GM10248 (cell line): ENCODE results near the gene ID2.

Experiments used
- CTCF ChIA-PET: fragments of 300-600 bp; sonication (Branson Sonifier 250); formaldehyde crosslinking; extraction: SDS; loops from one replicate; lab custom pipeline; 2021; ENCODE audit warnings: antibody characterized with exemption; lab: Yijun Ruan, JAX
- POLR2A ChIA-PET: fragments of 350-650 bp; sonication (Branson Sonifier 250); formaldehyde crosslinking; extraction: SDS; loops from one replicate; lab custom pipeline; 2020; ENCODE audit warnings: antibody characterized with exemption; lab: Yijun Ruan, JAX
- DNase-seq: peaks from one replicate; pipeline ENCODE4 v3.0.0; 2012; ENCODE audit errors: extremely low spot score
- TF ChIP-seq, protein P1 (sequence below): IDR thresholded peaks from 2 replicates; pipeline ENCODE4 v1.5.1; 2012; ENCODE audit warnings: mild to moderate bottlenecking, low read depth; ENCODE audit errors: extremely low read depth, missing control alignments, control extremely low read depth

Gene ID2

DNA sequence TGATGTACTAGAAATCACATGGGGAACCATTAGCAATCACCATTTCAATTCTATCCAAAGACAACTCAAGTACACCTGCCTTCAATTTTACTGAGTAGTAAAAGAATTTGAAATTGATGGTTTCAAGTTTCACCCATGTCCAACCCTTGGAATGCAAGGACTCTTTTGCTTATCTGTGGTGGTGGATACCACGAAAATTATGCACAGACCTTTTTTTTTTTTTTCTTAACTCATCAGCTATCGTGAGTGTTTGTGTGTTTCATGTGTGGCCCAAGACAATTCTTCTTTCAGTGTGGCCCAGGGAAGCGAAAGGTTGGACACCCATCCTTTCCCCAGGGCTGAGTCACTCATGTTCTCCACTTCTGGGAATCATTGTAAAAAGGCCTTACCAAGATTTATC, 23.1 kb downstream of the ID2 start:
- POLR2A ChIA-PET = no interaction called here
- TF ChIP-seq, protein P1, sequence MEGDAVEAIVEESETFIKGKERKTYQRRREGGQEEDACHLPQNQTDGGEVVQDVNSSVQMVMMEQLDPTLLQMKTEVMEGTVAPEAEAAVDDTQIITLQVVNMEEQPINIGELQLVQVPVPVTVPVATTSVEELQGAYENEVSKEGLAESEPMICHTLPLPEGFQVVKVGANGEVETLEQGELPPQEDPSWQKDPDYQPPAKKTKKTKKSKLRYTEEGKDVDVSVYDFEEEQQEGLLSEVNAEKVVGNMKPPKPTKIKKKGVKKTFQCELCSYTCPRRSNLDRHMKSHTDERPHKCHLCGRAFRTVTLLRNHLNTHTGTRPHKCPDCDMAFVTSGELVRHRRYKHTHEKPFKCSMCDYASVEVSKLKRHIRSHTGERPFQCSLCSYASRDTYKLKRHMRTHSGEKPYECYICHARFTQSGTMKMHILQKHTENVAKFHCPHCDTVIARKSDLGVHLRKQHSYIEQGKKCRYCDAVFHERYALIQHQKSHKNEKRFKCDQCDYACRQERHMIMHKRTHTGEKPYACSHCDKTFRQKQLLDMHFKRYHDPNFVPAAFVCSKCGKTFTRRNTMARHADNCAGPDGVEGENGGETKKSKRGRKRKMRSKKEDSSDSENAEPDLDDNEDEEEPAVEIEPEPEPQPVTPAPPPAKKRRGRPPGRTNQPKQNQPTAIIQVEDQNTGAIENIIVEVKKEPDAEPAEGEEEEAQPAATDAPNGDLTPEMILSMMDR = no peak
- no peak for DNase-seq
- CTCF ChIA-PET = no interaction called here

DNA sequence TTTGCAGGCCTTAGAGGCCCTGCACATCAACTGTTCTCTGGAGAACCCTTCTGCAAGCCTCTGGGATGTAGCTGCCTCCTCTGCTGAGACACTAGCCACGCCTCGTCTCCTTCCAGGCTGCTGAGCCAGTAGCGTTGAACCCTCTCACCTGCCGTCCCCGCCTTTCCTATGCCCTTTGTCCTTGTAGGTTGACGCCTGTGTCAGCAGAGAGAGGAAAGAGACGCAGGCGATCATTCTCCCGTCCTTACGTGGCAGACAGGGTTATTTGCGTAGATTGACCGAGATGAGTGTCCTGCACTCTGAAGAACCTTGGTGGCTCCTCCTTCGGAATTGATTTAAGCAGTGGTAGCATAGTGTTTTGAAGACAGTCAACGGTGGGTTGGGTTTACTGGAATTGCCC, 27.8 kb downstream of the ID2 start:
- no peak for DNase-seq
- TF ChIP-seq, protein P1 = no peak
- ChIA-PET CTCF (no interaction called here), POLR2A (no interaction called here)

DNA sequence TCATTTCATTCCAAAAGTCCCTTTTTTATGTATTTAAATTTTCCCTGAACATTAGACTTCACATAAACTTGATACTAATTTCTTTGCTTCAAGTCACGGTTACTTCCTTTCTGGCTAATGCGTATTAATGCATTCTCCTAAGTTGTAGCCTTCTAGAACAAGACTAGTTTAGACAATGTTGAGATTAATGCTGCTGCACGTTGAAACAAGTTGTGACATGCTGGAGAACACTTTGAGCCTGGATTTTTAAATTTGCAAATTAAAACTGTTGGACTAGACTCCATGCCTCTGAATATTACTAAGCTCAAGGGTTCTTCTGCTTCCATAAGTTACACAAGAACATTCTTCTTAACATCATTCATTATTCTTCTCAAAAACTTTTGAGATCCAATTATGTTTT, 29.1 kb downstream of the ID2 start:
- POLR2A ChIA-PET = no interaction called here
- CTCF ChIA-PET = interaction anchor here (0.8 kb wide), 1 partner anchor 29 kb away, joined by 3 read pairs; no protein-coding TSS in a partner anchor
- TF ChIP-seq, protein P1 = no peak
- DNase-seq = no peak

DNA sequence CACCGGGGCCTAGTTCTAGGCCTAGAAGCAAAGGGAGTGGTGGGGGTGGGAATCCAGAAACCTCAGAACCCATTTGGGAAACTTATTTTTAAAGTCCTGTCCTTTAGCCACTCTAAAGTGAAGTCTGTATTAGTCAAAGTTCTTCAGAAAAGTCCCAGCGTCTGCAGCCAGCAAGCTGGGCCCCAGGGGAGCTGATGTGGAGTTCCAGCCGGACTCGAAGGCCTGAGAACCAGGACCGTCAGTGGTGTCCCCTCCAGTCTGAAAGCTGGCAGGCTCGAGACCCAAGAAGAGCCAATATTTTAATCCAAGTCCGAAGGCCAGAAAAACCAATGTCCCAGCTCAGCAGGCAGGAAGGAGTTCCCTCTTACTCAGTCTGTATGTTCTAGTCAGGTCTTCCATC, 32.4 kb downstream of the ID2 start:
- CTCF ChIA-PET = no interaction called here
- DNase-seq = no peak
- TF ChIP-seq, protein P1 = no peak
- POLR2A ChIA-PET = no interaction called here

DNA sequence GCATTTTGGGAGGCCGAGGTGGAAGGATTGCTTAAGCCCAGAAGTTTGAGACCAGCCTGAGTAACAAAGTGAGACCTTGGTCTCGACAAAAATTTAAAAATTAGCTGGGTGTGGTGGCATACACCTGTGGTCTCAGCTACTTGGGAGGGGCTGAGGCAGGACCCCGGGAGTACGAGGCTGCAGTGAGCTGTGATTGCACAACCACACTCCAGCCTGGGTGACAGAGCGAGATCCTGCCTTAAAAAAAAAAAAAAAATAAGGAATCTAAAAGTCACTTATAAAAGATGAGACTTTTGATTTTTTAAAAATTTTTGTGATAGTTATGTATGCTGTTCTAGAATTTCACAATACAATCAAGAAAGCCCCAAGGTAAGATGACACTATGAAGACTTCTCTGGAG, 33.1 kb downstream of the ID2 start:
- TF ChIP-seq, protein P1 = no peak
- ChIA-PET POLR2A (no interaction called here), CTCF (no interaction called here)
- no peak for DNase-seq

DNA sequence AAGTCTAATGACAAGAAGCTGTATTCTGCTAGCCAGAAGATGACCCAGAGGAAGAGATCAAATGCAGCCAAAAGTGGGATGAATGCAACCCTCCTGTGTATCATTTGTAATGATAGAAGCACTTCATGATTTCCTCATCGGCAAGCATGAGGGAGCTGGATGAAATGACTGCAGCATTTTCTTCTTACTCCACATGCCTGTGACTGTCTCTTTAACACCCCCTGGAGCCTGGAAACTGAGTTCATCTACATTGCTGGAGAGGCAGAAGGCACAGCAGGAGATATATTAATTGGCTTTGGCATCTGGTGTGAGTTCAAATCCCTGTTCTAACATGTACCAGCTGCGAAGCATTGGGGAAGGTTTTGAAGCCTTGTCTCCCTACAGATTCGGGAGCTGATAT, 37.7 kb downstream of the ID2 start:
- POLR2A ChIA-PET = no interaction called here
- CTCF ChIA-PET = no interaction called here
- TF ChIP-seq, protein P1 = no peak
- DNase-seq = no peak

DNA sequence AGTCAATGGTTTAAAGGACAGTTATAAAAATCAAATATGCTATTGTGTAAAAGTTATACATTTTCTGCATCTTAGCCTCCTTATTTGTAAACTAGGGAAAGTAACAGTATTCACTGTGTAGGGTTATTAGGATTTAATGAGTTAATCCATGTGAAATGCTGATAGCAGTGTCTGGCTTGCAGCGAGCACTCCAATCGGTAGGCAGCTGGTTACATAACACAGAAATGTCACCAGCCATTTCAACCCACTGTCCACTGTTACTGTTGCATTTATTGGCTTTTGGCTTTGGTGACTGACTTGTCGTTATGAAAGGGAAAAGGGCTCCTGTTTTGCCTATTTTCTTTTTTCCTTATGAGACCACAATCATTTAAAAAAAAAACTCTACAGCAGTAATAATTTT, 38.9 kb downstream of the ID2 start:
- ChIA-PET CTCF (interaction anchor here (1.1 kb wide), 1 partner anchor 28 kb away, joined by 3 read pairs; no protein-coding TSS in a partner anchor), POLR2A (no interaction called here)
- TF ChIP-seq, protein P1 = no peak
- no peak for DNase-seq
